Effector CD8-positive, alpha-beta T cell (primary cell): Measurements from ENCODE around the gene C1QC.

Source experiments
- DNase-seq: peaks from one replicate; lab custom pipeline; 2025; lab: John Stamatoyannopoulos, UW

C1QC gene

DNA sequence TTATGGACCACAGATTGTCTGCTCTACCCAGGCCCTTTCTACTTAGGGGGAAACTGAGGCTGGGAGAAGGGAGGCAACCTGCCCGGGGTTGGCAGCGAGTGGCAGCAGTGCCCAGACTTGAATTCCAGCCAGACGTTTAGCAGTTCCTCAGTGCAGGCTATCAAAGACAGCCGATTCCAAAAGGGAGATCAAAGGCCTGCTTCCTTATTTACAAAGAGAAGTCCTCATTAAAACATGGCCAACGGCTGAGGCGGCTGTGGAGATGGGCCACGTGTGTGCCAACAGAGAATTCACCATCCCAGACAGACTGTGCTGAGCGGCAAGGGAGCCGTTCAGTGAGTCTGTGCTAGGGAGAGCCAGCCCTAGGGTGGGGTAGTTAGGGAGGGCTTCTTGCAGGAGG is 37.3 kb downstream of the C1QC start:
- DNase-seq = no peak

GRCh38 chr1:22681556-22682276 is 38.3 kb downstream of the C1QC start:
- no peak for DNase-seq

- no peak for DNase-seq
These were observed 40.1 kb downstream of the C1QC start for GRCh38 chr1:22683547-22683946.

DNA sequence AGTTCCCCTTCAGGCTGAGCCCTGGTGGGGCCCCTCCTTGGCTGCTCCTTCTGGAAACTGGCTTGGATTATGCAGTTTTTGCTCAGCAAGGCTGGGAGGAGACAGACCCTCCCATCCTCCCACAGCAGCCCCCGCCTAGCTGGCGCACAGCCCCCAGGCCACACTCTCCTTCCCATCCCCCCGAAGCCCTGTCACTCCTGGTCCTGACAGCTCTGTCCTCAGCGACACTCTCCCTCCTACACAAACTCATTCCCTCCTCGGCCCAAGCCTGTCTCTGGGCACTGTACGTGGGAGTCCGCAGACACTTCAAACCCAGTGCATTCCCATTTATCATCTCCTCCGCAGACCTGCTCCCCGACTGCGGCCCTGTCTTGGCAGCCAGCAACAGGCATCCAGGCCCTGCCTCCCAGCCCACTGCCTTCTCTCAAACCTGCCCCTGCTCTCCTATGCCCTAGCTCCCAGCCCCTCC is 42.2 kb downstream of the C1QC start:
- no peak for DNase-seq

DNA sequence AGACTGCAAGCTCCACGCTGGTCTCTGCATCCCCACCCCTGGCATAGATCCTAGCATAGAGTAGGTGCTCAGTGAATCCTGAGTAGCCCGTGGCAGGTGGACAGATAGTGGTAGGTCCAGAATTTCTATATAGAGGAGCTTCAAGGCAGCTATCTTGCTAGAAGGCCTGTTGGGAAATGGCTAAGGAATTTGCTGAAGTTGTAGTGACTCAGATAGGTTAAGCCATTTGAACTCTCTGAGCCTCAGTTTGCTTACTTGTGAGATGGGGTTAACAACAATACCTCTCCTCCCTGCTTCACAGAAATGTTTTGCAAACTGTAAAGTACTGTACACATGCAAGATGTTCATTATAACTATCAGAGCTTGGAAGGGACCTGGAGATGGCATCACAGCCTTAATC is 43.8 kb downstream of the C1QC start:
- DNase-seq = no peak

- DNase-seq = no peak
These were observed 45.0 kb downstream of the C1QC start for GRCh38 chr1:22688466-22688865.

- no peak for DNase-seq
These were observed 46.1 kb downstream of the C1QC start for GRCh38 chr1:22689505-22689904.

- no peak for DNase-seq
These were observed 47.8 kb downstream of the C1QC start for GRCh38 chr1:22691031-22691753.

GRCh38 chr1:22694172-22694571 is 50.7 kb downstream of the C1QC start:
- DNase-seq = no peak

DNA sequence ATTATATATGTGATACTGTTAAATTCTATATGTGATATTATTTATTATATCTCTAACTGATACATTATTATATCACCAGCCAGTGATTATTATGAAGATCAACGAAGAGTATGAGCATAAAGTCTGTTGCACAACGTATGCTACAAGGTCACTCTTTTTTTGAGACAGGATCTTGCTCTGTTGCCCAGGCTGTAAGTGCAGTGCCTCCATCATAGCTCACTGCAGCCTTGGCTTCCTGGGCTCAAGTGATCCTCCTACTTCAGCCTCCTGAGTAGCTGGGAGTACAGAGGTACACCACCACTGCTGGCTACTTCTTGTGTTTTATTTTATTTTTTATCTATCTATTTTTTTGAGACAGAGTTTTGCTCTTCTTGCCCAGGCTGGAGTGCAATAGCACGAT is 53.2 kb downstream of the C1QC start:
- DNase-seq = no peak
